C4-2B (cell line): ENCODE data around the gene DNAJC30.

ENCODE experiments used
- ZFX ChIP-seq: fragments of 450-650 bp; IDR thresholded peaks from 2 replicates; pipeline ENCODE4 v1.6.1; 2017
- TF ChIP-seq, protein P1 (sequence below): fragments of 450-650 bp; conservative IDR thresholded peaks from 2 replicates; pipeline ENCODE4 v1.5.1; 2017; ENCODE audit warnings: mild to moderate bottlenecking

DNA sequence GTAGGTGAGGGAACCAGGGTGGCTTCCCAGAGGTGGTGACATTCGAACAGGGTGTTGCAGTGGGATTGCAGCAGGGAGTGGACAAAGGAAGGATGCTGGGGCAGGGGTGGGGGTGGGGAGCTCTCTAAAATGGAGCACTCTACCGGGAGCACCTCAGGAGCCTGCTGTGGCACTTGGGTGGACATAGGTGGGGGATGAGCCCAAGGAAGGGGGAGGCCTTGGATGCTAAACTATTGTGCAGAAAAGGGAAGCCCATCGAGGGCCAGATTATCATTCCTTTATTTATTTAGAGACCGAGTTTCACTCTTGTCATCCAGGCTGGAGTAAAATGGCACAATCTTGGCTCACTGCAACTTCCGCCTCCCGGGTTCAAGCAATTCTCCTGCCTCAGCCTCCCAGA, 39.5 kb upstream of the DNAJC30 start:
- TF ChIP-seq, protein P1, sequence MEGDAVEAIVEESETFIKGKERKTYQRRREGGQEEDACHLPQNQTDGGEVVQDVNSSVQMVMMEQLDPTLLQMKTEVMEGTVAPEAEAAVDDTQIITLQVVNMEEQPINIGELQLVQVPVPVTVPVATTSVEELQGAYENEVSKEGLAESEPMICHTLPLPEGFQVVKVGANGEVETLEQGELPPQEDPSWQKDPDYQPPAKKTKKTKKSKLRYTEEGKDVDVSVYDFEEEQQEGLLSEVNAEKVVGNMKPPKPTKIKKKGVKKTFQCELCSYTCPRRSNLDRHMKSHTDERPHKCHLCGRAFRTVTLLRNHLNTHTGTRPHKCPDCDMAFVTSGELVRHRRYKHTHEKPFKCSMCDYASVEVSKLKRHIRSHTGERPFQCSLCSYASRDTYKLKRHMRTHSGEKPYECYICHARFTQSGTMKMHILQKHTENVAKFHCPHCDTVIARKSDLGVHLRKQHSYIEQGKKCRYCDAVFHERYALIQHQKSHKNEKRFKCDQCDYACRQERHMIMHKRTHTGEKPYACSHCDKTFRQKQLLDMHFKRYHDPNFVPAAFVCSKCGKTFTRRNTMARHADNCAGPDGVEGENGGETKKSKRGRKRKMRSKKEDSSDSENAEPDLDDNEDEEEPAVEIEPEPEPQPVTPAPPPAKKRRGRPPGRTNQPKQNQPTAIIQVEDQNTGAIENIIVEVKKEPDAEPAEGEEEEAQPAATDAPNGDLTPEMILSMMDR, result no peak
- no peak for TF ChIP-seq ZFX
